ENCODE measurements around the gene ABL1.
A peak's percentile ranks its signal among the peaks of the same experiment; 100 is the strongest.

DNA sequence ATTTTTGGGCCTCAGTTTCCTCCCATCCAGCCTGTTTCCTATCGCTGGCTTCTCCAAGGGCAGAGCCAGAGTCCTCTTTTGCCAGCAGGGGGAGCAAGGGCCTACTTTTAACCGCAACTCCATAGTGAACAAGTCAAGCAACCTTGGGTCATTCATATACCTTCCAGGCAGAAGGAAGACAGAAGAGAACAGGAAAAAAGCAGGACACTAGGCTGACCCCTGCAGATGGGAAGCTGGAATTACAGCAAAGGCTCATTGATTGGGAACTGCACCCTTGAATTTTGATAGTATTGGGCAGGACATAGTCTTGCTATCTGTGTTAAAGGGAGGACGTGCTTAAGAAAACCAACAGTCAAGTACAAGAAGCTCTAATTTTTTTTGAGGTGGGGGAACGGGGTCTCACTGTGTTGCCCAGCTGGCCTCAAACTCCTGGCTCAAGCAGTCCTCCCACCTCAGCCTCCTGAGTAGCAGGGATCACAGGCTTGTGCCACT, 31.5 kb downstream of the ABL1 start:
- TF ChIP-seq CTCF (IDR thresholded peaks at IDR 0.05) (peak; percentile 71 to 96 (median 88)), POLR2A (IDR thresholded peaks at IDR 0.05) (no peak)

Measured in esophagus squamous epithelium (tissue), 4 donors.